ENCODE data around the gene OR52L1. TPM values are rescaled to one million over a fixed set of nuclear protein-coding genes. Genes with fewer than 3 reads are reported as not detected.

OR52L1 gene
- not detected in 2 replicates for total RNA-seq (2021; fragmentation: NEBNext Ultra II Directional; extraction: Animal tissue kit (Norgen Biotek cat#: 25700))
- 0.06 and 0.24 TPM in 2 replicates for polyA plus RNA-seq (2011; rRNA removed)
- not detected for polyA plus RNA-seq (2011; cell fraction: cytosol; rRNA removed)
- 1.6 TPM for polyA plus RNA-seq (2011; cell fraction: nucleus; rRNA removed)
- polyA plus RNA-seq (2012, experiment 1 of 2), result not detected in 4 replicates
- polyA plus RNA-seq (2012, experiment 2 of 2), result not detected
- not detected for polyA plus RNA-seq (2013, experiment 1 of 2)
- polyA plus RNA-seq (2013, experiment 2 of 2), result not detected
- 6.8 and 8.5 TPM in 2 replicates for polyA minus RNA-seq (2011; rRNA and poly(A)+ RNA removed)
- not detected for polyA minus RNA-seq (2011; cell fraction: cytosol; rRNA and poly(A)+ RNA removed)
- polyA minus RNA-seq (2011; cell fraction: nucleus; rRNA and poly(A)+ RNA removed), result 14.4 TPM
- long read RNA-seq, experiment 1, result 0 reads
- long read RNA-seq, experiment 2, result 0 reads

- Histone ChIP-seq H2BK15ac (ENCODE audit: low read length) (no peak within 1 kb of the TSS), H4K91ac (replicated peaks; ENCODE audit: insufficient read length, low read length) (no peak within 1 kb of the TSS), H3K4me1 (replicated peaks in 1 of 4; ENCODE audit: control insufficient read depth in 3 of 4, insufficient read depth in 4 of 4, low read length in 3 of 4) (no peaks in the 10 kb centered on the region), H4K20me1 (replicated peaks in 1 of 2; ENCODE audit: control insufficient read depth in 1 of 2, insufficient read depth in 2 of 2, low read length in 2 of 2) (no peaks in the 10 kb centered on the region), H2BK120ac (replicated peaks; ENCODE audit: low read depth, low read length) (no peak within 1 kb of the TSS), H2AK5ac (ENCODE audit: low read depth, low read length) (no peak within 1 kb of the TSS), H4K5ac (ENCODE audit: insufficient read length, low read depth, low read length) (no peak within 1 kb of the TSS), H3K79me1 (ENCODE audit: low read depth, low read length) (no peaks in the 10 kb centered on the region), H3K9ac (replicated peaks in 1 of 4; ENCODE audit: extremely low read depth in 1 of 4, low read depth in 3 of 4, low read length in 3 of 4) (no peak within 1 kb of the TSS; a peak in 1 of 7 replicates), H3K9me3 (ENCODE audit: insufficient read depth in 2 of 2, low read depth in 1 of 2, low read length in 1 of 2) (no peaks in the 10 kb centered on the region), H3K56ac (replicated peaks; ENCODE audit: insufficient read length, low read depth, low read length) (no peak within 1 kb of the TSS), H3K27ac (ENCODE audit: low read depth, low read length) (no peak within 1 kb of the TSS), H4K8ac (ENCODE audit: extremely low read depth, insufficient read depth, low read length) (no peak within 1 kb of the TSS), H3K23me2 (ENCODE audit: low read depth, low read length) (no peaks in the 10 kb centered on the region), H3K4me3 (ENCODE audit: extremely low read depth in 1 of 4, insufficient read depth in 2 of 4, low read depth in 3 of 4, low read length in 4 of 4) (no peak within 1 kb of the TSS), H3K4ac (replicated peaks; ENCODE audit: insufficient read length, low read depth, low read length) (no peak within 1 kb of the TSS), H3K79me2 (ENCODE audit: control insufficient read depth in 1 of 2, insufficient read depth in 2 of 2, low read length in 2 of 2) (no peaks in the 10 kb centered on the region), H3K4me2 (ENCODE audit: insufficient read depth in 1 of 2, low read depth in 2 of 2, low read length in 2 of 2) (no peak within 1 kb of the TSS), H2BK5ac (ENCODE audit: low read depth, low read length) (no peak within 1 kb of the TSS), H3K23ac (ENCODE audit: insufficient read length) (no peak within 1 kb of the TSS), H2BK20ac (ENCODE audit: low read length) (no peak within 1 kb of the TSS), H2BK12ac (ENCODE audit: low read depth, low read length) (no peak within 1 kb of the TSS), H3K14ac (ENCODE audit: insufficient read length) (no peak within 1 kb of the TSS), H2AFZ (ENCODE audit: low read length) (no peak within 1 kb of the TSS), H3K36me3 (ENCODE audit: control insufficient read depth in 2 of 4, insufficient read depth in 4 of 4, low read length in 3 of 4) (no peaks in the 10 kb centered on the region), H3K18ac (ENCODE audit: extremely low read depth, low read length) (no peak within 1 kb of the TSS), H3K27me3 (replicated peaks in 1 of 4; ENCODE audit: control insufficient read depth in 3 of 4, extremely low read depth in 1 of 4, insufficient read depth in 3 of 4, low read length in 3 of 4) (no peaks in the 10 kb centered on the region)
- POLR2A ChIA-PET (ENCODE audit: partially characterized antibody), result no interaction called here
- 83% methylated on average over 1 of the region's 1 CpG; no CpG with 5 or more reads in 1 of the 2 experiments for WGBS, 2 experiments (ENCODE audit: extremely low coverage in 1 of 2, insufficient coverage in 1 of 2, insufficient read length in 1 of 2, insufficient replicate concordance in 2 of 2, low coverage in 1 of 2, low lambda C conversion rate in 2 of 2, missing lambda C conversion rate in 1 of 2)
- CTCF ChIA-PET (ENCODE audit: partially characterized antibody), result interaction anchor here (0.6 kb wide), 1 partner anchor 285 kb away, joined by 3 read pairs; no protein-coding TSS in a partner anchor
- no peak for TF ChIP-seq SIN3A (conservative IDR thresholded peaks at IDR 0.05 in 1 of 2, IDR thresholded peaks at IDR 0.05 in 1 of 2; ENCODE audit: low read depth in 1 of 2, low read length in 2 of 2)
- no peak for TF ChIP-seq CTBP2 (IDR thresholded peaks at IDR 0.05; ENCODE audit: borderline replicate concordance, insufficient read depth, insufficient read length, low read length)
- TF ChIP-seq CBX5 (IDR thresholded peaks at IDR 0.05; ENCODE audit: low read depth, low read length), result no peak
- no peak for TF ChIP-seq SIRT6 (IDR thresholded peaks at IDR 0.05; ENCODE audit: low read length)
- TF ChIP-seq SP2 (IDR thresholded peaks at IDR 0.05; ENCODE audit: low read length), result no peak
- no peak for TF ChIP-seq POLR2AphosphoS5 (IDR thresholded peaks at IDR 0.05; ENCODE audit: low read depth, low read length)
- TF ChIP-seq NANOG (IDR thresholded peaks at IDR 0.05; ENCODE audit: insufficient read depth, low read depth, low read length, poor library complexity, severe bottlenecking), result no peak
- TF ChIP-seq CHD2 (IDR thresholded peaks at IDR 0.05; ENCODE audit: low read length), result no peak
- FAIRE-seq (no peak), DNase-seq (ENCODE audit: low read depth in 1 of 2, low spot score in 2 of 2) (no peak)
Observed at GRCh38 chr11:5986885-5987284, at the start of gene OR52L1. OR52L1 (minus strand) TSS chr11:5986985; CDS start chr11:5986930, 55 bp downstream.

Measured in H1 (cell line).